Breast epithelium (tissue), 3 donors: ENCODE data around the gene SLCO4A1.

Experiments used
- CTCF ChIP-seq, 3 donors: fragments of 450-650 bp; IDR thresholded peaks; one replicate each; pipeline ENCODE4 v1.5.1; 2016 to 2017; ENCODE audit warnings: antibody characterized with exemption in 3 of 3, mild to moderate bottlenecking in 3 of 3, moderate library complexity in 3 of 3
- POLR2A ChIP-seq: fragments of 450-650 bp; IDR thresholded peaks from one replicate; pipeline ENCODE4 v1.6.1; 2016; ENCODE audit warnings: antibody characterized with exemption, mild to moderate bottlenecking, moderate library complexity
- POLR2AphosphoS5 ChIP-seq, 3 donors: sonication (generic); formaldehyde crosslinking; IDR thresholded peaks; one replicate each; pipeline ENCODE4 v1.6.1; 2017; ENCODE audit warnings: antibody characterized with exemption in 3 of 3

- no peak for TF ChIP-seq CTCF (IDR thresholded peaks at IDR 0.05)
- no peak for TF ChIP-seq POLR2A
- TF ChIP-seq POLR2AphosphoS5 (IDR thresholded peaks at IDR 0.05): no peak
These were observed 70.3 kb downstream of the SLCO4A1 start for GRCh38 chr20:62712606-62713005.
